Superior temporal gyrus (tissue), 1 donor: ENCODE measurements around the gene PRRC2C.
"Not testable (repeated sequence)": the region's sequence is repeated elsewhere in the genome, so short reads cannot be mapped to it uniquely, and the experiment has no call there.

Experiments used
- DNase-seq: peaks from one replicate; pipeline ENCODE4 v3.0.0-alpha.2; 2016; ENCODE audit errors: extremely low spot score

Gene PRRC2C

DNA sequence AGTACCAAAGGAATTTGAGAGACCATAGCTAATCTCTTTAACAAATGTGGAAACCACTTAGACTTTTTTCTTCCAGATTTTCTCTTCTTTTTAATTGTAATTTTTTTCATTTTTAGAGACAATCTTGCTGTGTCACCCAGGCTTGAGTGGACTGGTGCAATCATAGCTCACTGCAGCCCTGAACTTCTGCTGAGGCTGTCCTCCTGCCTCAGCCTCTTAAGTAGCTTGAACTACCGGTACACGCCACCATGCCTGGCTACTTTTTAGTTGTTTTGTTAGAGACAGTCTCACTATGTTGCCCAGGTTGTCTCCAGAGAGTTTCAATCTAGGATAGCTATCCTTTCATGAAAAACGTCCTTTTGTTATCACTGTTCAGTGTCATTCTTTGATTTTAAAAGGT lies 15.0 kb downstream of the PRRC2C start:
- no peak for DNase-seq

DNA sequence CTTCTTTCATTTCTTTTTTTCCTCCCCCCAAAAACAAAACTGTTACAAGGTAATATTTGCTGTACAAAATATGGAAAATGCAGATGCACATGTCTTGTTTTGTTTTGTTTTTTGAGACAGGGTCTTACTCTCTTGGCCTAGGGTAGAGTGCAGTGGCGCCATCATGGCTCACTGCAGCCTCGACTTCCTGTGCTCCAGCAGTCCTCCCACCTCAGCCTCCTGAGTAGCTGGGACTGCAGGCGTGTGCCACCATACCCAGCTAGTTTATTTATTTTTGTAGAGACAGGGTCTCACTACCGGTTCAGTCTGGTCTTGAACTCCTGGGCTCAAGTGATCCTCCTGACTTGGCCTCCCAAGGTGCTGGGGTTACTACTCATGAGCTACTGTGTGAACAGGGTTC lies 15.5 kb downstream of the PRRC2C start:
- no peak for DNase-seq

DNA sequence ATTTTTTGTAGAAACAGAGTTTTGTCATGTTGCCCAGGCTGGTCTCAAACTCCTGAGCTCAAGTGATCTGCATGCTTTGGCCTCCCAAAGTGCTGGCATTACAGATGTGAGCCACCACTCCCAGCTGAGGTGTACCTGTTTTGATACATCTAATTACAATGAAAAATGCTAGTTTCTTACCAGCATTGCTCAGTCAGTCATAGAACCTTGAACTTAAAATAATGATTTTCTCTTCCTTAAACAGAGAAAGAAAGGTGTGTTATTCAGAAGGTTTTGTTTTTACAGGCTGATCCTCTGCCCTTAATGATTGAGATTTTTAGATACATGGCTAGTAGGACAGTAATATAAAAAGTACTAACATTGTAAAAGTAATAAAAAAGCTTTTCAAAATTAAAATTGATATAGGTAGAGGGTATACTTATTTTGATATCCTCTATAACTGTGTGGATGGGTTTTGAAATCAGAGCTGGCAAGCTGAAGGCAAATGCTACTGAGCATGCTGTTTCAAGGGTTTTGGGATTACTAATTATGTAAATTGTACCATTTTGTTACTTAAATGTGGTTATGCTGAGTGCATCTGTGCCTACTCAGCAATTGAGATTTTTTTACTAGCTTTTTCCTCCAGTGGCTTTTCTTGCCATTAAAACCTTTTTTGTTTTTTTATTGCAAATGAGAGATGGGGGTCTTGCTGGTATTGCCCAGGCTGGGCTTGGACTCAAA lies 16.1 kb downstream of the PRRC2C start:
- no peak for DNase-seq

DNA sequence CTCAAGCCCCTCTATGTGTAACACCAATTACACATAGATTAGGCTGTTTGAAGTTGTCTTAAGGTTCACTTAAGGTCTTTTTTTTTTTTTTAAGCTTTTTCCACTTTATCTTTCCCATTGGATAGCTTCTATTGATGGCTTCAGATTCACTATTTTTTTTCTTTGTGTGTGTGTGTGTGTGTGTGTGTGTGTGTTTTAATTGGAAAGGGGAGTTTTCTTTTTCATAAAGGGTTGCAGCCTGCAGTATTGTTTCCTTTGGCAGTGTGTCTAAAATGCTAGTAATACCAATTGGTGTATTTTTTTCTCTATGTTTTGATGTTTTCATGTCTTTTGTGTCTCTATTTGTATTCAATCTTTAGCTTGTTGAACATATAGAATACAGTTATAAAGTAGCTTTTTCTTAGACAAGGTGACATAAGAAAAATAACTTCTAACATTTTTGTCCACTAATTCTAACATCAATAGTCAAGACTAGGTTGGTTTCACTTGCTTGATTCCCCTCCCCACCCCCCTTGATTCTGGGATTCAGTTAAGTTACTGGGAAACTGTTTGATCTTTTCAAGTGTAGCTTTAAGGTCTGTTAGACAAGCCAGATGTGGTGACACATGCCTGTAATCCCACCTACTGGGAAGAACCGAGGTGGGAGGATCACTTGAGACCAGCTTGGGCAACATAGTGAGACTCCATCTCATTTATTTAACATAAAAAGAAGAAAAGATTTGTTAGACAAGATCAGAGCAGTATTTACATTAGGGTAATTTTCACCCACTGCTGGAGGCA lies 21.4 kb downstream of the PRRC2C start:
- no peak for DNase-seq

DNA sequence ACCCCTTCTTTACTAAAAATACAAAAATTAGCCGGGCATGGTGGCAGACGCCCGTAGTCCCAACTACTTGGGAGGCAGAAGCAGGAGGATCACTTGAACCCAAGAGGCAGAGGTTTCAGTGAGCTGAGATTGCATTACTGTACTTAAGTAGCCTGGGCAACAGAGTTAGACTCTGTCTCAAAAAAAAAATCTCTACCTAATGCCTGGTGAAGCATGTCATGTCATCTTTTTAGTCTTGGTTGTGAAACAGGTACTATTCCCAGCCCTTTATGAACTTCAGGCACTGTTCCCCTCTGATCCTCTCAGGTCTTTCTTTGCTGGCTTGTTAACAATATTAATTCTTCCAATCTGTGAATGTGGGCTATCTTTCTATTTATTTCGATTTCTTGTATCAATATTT lies 22.1 kb downstream of the PRRC2C start:
- no peak for DNase-seq

DNA sequence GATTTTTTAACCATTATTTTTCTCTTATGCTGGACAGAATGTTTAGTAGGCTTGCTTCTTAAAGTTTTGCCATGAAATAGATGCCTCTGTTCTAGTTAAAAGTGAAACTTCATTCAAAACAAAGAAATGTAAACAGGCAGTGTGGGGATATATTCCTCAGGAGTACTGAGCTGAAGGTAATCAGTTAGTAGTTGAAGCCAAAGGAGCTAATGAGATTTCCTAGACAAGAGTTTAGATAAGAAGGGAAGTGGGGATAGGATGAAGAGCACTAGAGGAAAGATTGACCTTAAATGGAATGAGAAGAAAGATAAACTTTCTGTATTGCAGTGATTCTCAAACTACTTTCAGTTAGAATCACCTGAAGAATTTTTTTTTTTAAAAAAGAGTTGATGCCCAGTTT lies 23.9 kb downstream of the PRRC2C start:
- no peak for DNase-seq

DNA sequence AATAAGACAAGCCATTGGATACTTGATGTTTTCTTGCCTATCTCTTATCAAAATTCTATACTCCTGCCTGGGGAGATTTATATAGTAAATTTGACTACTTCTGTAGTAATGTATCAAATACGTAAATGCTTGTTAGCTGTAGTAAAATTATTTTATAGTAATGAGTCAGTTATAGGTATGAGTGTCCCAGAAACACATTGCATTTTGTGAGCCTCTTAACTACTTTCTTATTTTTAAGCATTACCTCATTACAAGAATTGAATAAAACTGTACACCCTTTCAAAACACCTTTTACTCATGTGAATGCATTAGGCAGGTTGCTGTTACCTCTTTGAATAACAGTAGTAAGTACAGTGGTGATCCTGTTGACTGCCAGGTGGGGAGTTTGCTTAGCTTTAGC lies 28.4 kb downstream of the PRRC2C start:
- DNase-seq: no peak

DNA sequence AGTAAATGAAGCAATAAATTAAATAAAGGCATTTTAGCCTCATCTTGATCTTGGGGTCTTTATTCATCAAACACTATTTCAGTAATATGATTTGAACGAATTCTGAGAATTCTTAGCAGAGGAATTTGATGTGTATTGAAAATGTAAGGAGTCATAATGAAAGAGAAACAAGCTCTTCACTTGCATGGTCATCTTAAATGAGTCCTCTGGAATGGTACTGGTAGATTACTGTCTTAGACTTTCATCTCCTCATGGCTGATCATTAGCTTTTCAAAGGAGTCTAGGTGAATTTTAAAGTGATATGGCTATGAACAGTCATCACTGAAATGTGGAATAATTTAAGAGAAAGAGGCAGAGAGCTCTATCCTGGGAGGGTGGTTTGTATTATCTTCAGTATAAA lies 30.0 kb downstream of the PRRC2C start:
- DNase-seq: no peak

DNA sequence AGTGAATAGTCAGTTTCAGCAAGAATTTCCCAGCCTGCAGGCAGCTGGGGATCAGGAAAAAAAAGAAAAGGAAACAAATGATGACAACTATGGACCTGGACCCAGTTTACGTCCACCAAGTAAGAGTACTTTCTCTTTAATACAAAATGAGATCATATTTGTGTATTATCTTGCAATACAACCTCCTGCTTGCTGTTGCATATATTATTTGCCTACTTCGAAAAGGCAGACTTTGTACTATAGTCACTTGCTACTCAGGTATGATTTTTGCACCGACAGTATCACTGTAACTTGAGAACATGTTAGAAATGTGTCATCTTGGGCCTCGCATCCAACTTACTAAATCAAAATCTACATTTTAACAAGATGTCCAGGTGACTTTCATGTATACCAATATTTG lies 30.4 kb downstream of the PRRC2C start:
- DNase-seq: no peak

DNA sequence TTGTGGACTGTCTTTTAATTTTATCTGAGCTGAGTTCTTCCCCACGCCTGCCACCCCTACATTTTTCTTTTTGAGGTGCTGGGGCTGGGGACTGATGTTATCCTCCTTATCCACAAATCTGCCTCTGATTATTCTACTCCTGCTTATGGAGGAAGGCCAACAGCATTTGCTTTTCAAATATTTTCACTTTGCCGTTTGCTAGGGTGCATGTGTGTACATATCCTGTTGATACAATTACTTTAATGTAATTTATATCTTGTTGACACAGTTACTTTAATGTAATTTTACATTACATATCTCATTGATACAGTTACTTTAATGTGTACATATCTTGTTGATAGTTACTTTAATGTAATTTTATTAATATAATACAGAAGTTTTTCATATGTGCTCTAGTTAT lies 36.2 kb downstream of the PRRC2C start:
- no peak for DNase-seq

DNA sequence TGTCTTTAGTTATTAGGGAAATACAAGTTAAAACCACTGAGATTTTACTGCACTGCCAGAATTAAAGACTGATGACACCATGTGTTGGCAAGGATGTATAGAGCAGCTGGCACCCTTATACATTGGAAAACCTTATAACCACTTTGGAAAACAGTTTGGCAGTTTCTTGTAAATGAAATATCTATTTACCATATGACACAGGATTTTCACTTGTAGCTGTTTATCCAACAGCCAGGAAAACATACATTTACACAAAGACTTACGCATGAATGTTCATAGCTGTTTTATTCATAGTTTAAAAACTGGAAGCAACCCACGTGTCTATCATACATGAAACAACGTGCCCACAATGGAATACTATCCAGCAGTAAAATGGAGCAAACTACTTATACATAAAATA lies 45.3 kb downstream of the PRRC2C start:
- no peak for DNase-seq

DNA sequence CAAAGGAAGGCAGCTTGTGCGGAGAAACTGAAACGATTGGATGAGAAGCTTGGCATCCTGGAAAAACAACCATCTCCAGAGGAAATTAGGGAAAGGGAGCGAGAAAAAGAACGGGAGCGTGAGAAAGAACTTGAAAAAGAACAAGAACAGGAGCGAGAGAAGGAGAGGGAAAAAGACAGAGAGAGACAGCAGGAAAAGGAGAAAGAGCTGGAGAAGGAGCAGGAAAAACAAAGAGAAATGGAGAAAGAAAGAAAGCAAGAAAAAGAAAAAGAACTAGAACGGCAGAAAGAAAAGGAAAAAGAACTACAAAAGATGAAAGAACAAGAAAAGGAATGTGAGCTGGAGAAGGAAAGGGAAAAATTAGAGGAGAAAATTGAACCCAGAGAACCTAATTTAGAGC lies 47.2 kb downstream of the PRRC2C start:
- DNase-seq: no peak

DNA sequence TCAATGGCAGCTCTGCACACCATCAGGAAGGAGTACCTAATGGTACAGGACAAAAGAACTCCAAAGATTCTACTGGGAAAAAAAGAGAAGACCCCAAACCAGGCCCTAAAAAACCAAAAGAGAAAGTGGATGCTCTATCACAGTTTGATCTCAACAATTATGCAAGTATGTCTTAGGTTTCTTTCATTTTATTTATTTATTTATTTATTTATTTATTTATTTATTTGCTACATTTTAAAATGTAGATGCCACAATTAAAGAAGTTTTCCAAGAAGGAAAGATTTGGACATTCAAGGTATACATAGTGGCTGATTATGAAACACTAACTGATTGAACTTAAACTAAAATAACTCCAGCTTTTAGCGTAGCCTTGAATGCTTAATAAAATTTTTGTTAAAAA lies 60.2 kb downstream of the PRRC2C start:
- no peak for DNase-seq

DNA sequence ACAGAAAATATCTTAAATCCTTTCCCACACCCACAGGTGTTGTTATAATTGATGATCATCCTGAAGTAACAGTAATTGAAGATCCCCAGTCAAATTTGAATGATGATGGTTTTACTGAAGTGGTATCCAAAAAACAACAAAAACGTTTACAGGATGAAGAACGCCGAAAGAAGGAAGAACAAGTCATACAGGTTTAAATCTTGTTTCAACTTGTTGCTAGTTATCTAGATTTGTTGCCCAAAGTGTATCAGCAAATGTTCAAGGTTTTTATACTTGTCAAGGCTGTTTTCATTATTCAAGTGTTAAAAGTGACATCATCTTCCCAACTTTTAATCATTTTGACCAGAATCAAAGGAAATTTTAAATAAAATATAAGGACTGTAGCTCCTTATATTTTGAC lies 64.7 kb downstream of the PRRC2C start:
- DNase-seq: no peak

DNA sequence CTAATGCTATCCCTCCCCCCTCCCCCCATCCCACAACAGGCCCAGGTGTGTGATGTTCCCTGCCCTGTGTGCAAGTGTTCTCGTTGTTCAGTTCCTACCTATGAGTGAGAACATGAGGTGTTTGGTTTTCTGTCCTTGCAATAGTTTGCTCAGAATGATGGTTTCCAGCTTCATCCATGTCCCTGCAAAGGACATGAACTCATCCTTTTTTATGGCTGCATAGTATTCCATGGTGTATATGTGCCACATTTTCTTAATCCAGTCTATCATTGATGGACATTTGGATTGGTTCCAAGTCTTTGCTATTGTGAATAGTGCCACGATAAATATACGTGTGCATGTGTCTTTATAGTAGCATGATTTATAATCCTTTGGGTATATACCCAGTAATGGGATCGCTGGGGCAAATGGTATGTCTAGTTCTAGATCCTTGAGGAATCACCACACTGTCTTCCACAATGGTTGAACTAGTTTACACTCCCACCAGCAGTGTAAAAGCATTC lies 65.3 kb downstream of the PRRC2C start:
- DNase-seq: not testable (repeated sequence)

DNA sequence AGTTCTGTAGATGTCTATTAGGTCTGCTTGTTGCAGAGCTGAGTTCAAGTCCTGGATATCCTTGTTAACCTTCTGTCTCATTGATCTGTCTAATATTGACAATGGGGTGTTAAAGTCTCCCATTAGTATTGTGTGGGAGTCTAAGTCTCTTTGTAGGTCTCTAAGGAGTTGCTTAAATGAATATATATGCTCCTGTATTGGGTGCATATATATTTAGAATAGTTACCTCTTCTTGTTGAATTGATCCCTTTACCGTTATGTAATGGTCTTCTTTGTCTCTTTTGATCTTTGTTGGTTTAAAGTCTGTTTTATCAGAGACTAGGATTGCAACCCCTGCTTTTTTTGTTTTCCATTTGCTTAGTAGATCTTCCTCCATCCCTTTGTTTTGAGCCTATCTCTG lies 68.6 kb downstream of the PRRC2C start:
- not testable (repeated sequence) for DNase-seq

DNA sequence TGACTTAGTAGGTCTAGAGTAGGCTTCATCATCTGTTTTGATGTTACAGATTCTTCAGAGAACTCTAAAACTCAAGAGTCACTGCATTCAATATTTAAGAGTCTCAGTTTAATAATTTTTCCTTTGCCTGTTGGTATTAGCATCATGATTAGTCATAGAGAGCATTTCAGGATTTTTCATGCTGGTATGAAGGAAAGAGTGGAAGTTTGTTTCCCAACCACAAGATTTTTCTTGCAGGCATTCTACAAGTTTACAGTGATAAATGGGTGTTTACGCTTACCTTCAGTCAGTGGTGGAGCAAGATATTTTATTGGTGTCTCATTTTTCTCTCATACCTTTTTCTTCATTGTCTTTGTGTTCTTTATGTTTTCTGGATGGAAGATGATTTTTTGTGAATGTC lies 78.3 kb downstream of the PRRC2C start:
- DNase-seq: no peak

DNA sequence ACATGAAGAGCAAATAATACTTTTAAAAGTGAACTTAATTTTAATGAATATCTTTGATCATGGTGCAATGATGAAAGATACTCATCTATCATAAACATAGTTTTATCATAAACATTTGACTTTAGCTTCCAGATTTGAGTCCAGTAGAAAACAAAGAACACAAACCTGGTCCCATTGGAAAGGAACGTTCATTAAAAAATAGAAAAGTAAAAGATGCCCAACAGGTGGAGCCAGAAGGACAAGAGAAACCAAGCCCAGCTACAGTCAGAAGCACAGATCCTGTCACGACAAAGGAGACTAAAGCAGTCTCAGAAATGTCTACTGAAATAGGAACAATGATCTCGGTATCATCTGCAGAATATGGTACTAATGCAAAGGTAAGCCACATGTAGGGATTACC lies 81.1 kb downstream of the PRRC2C start:
- DNase-seq: no peak

DNA sequence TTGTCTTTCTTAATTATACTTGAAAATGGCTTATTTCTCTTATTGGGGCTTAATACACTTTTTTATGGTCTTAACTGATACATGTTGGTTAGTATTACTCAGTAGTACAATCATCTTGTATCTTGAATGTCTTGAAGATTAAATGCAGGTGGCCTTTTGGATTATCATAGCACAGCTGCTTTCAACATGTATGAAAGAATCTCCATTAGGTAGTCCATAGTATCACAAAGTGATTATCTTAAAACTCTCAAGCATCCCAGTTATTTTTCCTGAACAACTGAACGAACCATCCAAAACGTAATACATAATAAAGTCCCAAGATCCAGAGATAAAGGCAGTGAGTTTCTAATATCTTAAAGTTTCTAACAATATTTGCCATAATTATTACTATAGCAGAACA lies 85.0 kb downstream of the PRRC2C start:
- DNase-seq: no peak

DNA sequence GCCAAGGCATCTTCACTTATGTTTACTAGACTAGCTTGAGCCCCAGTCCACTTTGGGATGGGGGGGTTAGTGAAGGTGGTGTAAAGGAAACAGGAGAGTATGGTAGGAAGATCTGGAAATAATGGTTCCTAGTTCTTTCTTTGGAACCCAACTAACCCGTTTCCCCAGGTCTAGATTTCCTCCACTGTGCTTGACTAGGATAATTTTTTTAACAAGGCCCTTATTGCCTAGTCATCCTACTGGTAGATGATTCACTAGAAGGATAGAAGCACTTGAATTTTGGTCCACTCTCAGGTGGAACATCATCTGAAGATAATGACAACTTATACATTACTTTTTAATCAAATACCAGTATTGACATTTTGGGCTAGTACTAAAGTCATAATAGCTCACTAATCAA lies 90.8 kb downstream of the PRRC2C start:
- no peak for DNase-seq

DNA sequence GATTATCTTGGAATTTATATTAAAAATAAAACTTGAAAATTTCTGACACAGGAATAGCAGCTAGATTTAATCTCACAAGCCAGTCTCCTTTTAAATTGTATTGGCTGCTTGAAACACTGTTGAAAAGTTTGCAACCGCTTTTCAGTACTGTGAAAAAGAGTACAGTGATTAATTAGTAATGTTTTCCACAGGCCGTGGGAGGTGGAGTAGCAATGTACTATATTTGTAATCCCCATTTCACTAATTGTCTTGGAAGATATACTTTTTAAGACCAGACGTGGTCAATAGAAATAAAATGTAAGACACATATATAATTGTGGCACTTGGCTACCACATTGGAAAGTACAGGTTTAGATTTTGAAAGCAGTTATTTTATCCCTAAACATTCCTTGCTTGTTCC lies 95.9 kb downstream of the PRRC2C start:
- DNase-seq: no peak

DNA sequence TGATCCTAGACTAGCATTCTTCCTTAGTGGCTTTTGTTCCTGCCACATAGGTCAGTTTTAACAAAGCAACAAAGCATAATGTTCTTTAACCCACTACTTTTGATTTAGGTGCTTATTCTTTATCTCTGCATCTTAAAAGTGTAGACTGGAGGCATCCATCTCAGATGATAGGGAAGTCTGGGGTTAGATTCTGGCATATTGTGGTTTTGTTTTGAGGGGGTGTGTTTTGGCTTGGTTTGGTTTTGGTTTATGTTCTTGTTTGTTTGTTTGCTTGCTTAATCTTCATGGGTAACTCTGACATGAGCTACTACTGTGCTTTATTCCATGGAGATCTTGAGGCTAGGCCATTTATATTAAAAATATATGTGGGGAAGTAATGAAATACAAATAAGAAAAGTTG lies 96.4 kb downstream of the PRRC2C start:
- no peak for DNase-seq

DNA sequence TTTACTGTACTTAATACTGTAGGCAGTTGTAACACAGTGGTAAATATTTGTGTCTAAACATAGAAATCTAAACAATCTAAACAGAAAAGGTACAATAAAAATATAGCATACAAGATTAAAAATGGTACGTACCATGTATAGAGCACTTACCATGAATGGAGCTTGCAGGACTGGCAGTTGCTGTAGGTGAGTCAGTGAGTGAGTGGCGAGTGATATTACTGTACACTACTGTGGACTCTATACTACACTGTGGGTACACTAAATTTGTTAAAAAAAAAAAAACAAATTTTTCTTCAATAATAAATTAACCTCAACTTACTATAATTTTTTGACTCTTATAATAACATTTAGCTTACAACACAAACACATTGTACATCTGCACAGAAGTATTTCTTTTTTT lies 97.3 kb downstream of the PRRC2C start:
- no peak for DNase-seq
